Urothelium cell line (cell line): Measurements from ENCODE around the gene VPS4A.

Source experiments
- DNase-seq: peaks from one replicate; pipeline ENCODE4 v3.0.0; 2011; ENCODE audit warnings: low spot score, mixed read lengths
- FAIRE-seq: peaks from 2 replicates; lab custom pipeline; 2011; peaks lifted over from hg19 to GRCh38; lab: Jason Lieb, UNC

VPS4A gene

GRCh38 chr16:69306031-69306430 is 5.1 kb upstream of the VPS4A start:
- no peak for FAIRE-seq
- DNase-seq = no peak

- DNase-seq = no peak
- FAIRE-seq = no peak
Measured at GRCh38 chr16:69307091-69307490, 4.1 kb upstream of the VPS4A start.

- DNase-seq (no peak), FAIRE-seq (no peak)
Measured at GRCh38 chr16:69307856-69308255, 3.3 kb upstream of the VPS4A start.

- FAIRE-seq (no peak), DNase-seq (no peak)
Measured at GRCh38 chr16:69309316-69309715, 1.8 kb upstream of the VPS4A start.

GRCh38 chr16:69311533-69312387 is 610 bp downstream of the VPS4A start:
- FAIRE-seq (no peak), DNase-seq (peak; percentile 45)

GRCh38 chr16:69313469-69313868 is 2.3 kb downstream of the VPS4A start:
- DNase-seq (no peak), FAIRE-seq (no peak)

GRCh38 chr16:69314534-69314933 is 3.4 kb downstream of the VPS4A start:
- no peak for FAIRE-seq
- no peak for DNase-seq

GRCh38 chr16:69315486-69316311 is 4.5 kb downstream of the VPS4A start:
- FAIRE-seq (peak; percentile 9), DNase-seq (no peak)

GRCh38 chr16:69316595-69317034 is 5.5 kb downstream of the VPS4A start:
- no peak for FAIRE-seq

GRCh38 chr16:69318177-69318910 is 7.2 kb downstream of the VPS4A start:
- FAIRE-seq = no peak
- DNase-seq = no peak

More at GRCh38 chr16:69316595-69317034, 5.5 kb downstream of the VPS4A start:
- no peak for DNase-seq

- no peak for FAIRE-seq
- no peak for DNase-seq
Measured at GRCh38 chr16:69318911-69319289, 7.8 kb downstream of the VPS4A start.

GRCh38 chr16:69319381-69319780 is 8.2 kb downstream of the VPS4A start:
- no peak for DNase-seq
- no peak for FAIRE-seq

GRCh38 chr16:69319826-69320739 is 8.9 kb downstream of the VPS4A start:
- no peak for FAIRE-seq
- DNase-seq = no peak

- DNase-seq (no peak), FAIRE-seq (no peak)
Measured at GRCh38 chr16:69320740-69321073, 9.6 kb downstream of the VPS4A start.

GRCh38 chr16:69321080-69321479 is 9.9 kb downstream of the VPS4A start:
- DNase-seq (no peak), FAIRE-seq (no peak)

- DNase-seq (no peak), FAIRE-seq (no peak)
Measured at GRCh38 chr16:69322343-69322742, 11.2 kb downstream of the VPS4A start.

GRCh38 chr16:69323415-69323814 is 12.3 kb downstream of the VPS4A start:
- no peak for FAIRE-seq
- DNase-seq = no peak

- DNase-seq (no peak), FAIRE-seq (no peak)
Measured at GRCh38 chr16:69324013-69324531, 12.9 kb downstream of the VPS4A start.

- DNase-seq = no peak
- no peak for FAIRE-seq
Measured at GRCh38 chr16:69324585-69325253, 13.6 kb downstream of the VPS4A start.

GRCh38 chr16:69325784-69326171 is 14.6 kb downstream of the VPS4A start:
- FAIRE-seq (no peak), DNase-seq (no peak)
